ENCODE results near the gene PALLD.
"Not testable (repeated sequence)": the region's sequence is repeated elsewhere in the genome, so short reads cannot be mapped to it uniquely, and the experiment has no call there.

PALLD gene

DNA sequence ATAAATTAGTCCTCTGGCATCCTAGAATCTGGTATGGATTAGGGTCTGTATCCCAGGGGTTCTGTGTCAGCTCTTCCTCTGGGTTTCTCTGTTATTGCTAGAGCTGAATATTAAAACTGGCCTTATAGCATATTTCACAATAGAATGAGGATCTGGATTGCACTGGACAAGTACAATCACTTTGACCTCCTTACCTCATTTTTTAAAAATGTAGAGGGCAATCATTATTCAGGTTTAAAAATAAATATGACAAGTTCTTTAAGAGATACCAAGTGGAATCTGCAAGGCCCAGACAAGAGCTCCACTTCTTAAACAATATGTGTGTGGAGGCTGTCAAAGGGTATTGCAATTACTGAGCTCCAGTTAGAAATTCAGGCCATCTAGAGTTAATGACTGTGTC lies 1.4 kb downstream of the PALLD start:
- DNase-seq: no peak

DNA sequence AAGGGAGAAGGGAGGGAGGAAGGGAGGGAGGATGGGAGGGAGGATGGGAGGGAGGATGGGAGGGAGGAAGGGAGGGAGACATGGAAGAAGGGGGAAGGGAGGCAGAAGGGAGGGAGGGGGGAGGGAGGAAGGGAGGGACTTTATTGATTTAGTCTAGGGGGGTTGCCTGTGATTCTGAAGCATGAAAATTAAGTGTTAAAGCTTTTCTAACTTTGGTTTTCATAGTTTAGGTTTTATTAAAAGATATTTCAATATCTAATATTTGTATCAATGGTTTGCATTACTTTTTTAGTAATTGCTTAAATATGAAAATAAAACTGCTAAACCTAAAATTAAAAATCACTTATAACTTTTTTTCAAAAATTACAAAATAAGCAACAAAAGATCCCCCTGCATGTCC lies 2.4 kb downstream of the PALLD start:
- DNase-seq: no peak

DNA sequence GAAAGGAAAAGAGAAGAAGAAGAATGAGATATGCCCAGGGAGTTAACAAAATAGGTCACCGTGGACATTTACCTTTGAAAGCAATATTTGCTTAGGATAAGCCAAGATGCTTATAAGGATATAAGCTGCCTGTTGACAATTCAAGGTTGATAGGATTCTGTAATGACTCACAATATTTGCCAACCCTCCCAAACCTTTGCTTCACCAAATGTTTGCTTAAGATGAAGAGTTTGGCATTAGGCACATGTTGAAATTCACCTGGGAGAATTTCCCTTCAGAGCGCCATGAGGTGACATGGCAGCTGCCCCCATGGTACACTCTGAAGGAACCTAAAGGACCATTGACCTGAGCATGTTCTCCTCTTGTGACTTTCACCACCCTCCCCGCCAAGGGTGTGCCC lies 4.6 kb downstream of the PALLD start:
- no peak for DNase-seq

DNA sequence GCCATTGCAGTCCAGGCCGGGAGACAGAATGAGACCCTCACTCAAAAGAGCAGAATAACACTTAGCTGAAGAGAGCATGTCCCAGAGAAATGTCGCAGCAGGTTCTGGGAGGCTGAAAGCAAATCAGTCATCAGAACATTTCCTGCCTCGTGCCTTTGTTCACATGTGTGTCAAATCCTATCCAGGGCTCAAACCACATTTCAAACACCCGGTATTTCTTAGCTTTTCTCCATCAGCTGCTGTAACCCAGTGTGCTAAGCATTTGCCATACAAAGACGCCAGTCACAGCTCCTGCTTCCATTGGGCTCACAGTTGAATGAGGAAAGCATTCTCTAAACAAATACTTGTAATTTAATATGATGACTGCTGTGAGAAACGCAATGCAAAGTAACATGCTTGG lies 6.0 kb downstream of the PALLD start:
- DNase-seq: no peak

DNA sequence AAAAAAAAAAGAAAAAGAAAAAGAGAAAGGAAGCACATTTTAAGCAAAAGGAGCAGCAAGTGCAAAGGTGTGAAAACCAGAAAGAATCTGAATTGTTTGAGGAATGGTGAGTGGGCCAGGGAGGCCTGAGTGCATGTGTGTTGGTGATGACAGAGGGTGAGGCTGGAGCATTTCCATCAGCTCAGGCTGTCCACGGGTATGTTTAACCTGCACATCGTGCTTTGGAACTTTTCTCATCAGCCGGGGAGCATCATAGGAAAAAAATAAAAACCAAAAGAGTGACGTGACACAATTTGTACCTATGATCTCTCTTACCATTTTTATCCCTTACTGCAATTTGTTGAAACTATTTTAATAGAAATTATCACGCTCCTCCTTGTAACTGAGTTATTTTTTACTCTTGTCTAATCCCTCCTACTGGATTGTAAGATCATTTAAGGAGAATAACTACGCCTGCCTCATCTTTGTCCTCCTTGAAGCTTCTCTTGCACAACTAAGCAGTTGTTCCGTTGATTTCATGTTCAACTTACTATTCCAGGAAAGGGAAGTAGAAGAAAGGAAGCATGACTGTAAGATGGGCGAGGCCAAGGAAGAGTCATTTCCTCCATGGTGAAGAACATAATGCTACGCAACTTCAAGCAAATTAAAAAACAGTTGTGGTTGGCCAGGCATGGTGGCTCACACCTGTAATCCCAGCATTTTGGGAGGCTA lies 7.0 kb downstream of the PALLD start:
- DNase-seq: no peak

DNA sequence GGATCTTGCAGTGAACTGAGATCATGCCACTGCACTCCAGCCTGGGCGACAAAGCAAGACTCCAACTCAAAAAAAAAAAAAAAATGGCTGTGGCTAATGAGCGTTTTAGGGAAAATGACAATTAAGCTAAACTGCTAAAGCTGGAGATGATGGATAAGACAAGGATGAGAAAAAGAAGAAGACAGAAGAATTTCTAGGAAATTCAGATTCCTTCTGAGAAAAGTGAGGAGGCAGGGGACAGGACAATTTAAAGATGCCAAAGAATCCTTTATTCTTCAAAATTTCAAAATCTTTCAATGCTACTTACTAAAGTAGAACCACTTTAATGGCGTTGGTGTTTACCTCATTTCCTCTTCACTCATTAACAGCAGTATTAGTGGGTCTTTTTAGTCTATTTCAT lies 7.7 kb downstream of the PALLD start:
- no peak for DNase-seq

DNA sequence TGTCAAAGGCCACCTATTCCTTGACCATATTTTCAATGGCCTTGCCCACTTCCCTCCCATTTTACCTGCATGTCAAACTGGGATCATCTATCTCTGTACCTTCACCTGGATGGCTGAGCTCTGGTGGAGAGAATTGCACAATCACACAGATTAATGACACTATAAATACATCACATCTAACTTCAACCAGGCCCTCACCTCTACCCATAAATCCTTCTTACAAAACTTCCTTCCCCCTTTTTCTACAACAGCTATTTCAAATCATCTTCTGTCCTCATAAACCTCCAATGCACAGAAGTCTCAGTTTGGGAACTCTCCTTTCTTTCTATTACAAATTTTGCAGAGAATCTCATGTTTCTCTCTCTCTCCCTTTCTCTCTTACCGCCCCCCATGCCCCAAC lies 9.2 kb downstream of the PALLD start:
- DNase-seq: no peak

DNA sequence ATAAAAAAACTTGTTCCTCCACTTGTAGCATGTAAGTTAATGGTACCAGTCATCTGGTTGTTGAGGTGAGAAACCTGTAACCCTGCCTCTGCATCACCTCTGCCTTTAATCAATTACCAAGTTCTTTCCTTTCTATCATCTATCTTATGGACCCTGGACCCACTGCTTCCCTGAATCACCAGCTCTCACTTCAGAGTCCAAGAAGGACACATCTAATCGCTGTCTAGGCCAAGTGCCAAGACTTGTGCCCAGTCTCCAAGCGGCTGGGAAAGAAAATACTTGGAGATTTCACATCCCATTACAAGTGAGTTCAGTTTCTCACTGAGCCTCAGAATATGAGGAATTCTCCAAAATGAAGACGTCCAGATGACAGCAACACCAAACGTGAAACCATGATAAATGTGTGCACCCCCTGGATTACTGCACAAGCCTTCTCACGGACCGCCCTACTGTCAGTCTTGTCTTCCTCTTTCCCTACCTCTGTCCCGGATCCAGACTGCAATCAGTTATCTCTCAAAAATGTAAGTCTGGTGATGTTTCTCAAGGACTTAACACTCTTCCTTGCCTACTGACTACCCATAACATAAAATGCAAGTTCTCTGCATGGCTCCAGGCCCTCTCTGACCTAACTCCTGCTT lies 10.4 kb downstream of the PALLD start:
- no peak for DNase-seq

DNA sequence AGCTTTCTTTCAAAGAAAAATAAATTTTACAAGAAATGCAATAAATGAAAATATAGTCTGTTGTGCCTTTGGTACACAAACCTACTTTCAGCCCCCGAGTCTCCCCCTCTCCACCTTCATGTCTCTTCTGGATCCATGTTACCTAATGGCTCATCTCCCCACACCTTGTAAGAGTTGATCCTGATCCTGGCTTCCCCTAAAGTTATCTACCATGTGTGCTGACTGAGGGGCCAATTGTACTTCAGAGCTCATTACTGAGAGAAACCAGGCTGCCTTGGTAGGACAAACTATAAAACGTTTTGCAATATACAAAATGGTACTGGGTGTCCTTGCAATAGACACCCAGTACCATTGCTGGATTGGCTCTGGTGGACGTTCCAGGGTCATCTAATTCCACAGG lies 11.8 kb downstream of the PALLD start:
- DNase-seq: no peak

DNA sequence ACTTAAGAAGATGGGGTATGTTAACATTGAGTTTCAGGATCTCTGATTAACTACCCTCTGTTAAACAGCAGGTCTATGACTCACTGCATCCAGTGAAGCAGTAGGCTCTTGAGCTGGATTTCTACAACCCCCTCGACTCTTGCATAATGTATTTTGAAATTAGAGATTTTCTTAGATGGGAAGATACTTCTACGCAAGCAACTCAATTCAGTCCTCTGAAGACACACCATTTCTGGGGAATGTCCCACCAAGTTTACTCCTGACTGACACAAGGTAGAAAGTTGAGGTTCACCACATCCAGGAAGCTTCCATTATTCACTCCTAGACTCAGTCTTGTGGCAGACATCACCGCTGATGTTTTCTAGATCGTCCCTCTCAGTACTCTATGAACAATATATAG lies 12.9 kb downstream of the PALLD start:
- peak; percentile 78 for DNase-seq

DNA sequence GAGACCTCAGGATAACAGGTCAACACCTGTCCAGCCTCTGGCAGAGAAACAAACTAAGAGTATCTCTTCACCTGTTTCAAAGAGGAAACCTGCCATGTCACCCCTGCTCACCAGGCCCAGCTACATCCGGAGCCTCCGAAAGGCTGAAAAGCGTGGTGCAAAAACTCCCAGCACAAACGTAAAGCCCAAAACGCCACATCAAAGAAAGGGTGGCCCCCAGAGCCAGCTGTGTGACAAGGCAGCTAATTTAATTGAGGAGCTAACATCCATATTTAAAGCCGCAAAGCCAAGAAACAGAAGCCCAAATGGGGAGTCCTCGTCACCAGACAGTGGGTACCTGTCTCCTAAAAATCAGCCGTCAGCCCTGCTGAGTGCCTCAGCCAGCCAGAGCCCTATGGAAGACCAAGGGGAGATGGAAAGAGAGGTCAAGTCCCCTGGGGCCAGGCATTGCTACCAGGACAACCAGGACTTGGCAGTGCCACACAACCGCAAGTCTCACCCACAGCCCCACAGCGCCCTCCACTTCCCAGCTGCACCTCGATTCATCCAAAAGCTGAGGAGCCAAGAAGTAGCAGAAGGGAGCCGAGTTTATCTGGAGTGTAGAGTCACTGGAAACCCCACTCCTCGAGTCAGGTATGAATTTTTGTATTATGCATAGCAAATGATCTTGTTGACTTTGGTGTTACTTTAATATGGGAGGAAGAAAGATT lies 15.1 kb downstream of the PALLD start:
- peak; percentile 54 for DNase-seq

DNA sequence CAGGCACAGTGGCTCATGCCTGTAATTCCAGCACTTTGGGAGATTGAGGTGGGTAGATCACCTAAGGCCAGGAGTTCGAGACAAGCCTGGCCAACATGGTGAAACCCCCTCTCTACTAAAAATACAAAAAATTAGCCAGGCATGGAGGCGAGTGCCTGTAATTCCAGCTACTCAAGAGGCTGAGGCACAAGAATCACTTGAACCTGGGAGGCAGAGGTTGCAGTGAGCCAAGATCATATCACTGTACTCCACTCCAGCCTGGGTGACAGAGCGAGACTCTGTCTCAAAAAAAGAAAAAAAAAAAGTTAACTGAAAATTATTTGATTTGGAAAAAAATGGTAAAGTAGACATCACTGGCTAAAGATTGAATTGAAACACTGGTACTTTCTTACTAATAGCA lies 17.0 kb downstream of the PALLD start:
- DNase-seq: not testable (repeated sequence)

DNA sequence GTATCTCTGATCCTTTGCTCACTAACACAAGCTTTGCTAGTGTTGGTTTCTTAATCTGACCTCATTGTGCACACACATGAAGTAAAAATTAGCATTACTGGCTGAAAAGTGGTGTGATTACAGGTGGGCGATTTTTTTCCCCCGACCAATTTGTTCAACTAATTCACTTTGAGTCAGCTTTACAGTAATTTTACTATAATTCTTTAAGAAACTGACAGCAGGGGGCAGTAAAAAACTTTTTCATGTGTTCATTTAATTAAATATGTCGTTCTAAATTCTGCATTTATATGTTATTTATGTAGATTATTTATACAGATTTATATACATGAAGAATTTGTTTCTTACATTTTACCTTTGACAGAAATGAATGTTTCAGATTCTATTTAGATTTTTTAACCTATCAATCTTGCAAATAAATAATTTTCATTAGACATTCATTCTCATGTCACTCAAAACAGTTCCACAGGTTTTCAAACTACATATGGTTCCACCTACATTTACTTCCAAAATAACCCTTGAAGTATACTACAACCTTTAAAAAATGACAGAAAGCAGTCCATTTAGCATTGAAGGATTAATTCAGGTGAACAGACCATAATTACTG lies 17.5 kb downstream of the PALLD start:
- peak; percentile 40 for DNase-seq

DNA sequence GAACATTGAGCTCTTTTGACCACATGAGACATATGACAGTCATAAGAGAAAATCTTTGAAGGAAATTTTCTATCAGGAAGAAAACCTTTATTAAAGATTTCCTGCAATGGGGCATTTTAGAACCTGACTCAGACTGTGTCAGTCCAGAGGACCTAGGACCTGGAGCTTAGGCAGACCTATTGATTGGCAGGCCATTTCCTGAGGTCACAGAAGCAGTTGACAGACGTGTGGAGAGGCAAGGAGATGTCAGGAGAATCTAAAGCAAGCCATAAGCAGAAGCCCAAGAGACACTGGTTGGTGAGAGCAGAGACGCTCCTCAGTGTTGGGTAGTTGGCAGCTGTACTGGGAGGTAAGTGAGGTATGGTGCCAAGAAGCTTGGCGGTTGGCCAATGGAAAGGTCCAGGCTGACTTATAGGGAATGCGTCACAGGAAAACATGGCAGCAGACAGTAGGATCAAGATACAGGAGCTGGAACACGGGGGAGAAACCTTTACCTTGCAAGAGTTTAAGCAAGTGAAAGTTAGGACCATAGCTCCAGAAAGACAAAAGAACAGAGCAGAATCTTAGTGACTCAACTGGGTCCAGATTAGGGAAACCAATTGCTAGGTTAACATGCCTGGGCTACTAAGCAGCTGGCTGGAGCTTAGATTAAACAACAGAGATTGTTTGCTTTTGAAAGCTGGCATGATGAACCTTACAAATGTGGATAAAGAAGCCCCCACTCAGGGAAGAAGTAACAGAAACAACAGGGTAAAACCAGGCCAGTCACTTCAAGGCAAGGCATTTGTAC lies 18.6 kb downstream of the PALLD start:
- no peak for DNase-seq

DNA sequence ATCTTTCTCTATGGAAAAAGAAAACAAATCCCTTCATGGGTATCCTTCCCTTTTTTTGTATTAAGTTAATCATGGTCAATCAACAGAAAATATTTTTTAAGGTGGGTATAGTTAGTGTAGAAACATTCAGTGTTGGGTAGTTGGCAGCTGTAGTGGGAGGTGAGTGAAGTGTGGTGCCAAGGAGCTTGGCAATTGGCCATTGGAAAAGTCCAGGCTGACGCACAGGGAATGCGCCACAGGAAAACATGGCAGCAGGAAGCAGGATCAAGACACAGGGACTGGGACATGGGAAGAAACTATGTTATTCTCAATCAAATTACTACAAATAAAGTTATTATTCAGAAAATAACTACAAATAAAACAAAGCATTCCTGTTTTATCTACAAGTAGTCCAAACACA lies 20.0 kb downstream of the PALLD start:
- DNase-seq: no peak

DNA sequence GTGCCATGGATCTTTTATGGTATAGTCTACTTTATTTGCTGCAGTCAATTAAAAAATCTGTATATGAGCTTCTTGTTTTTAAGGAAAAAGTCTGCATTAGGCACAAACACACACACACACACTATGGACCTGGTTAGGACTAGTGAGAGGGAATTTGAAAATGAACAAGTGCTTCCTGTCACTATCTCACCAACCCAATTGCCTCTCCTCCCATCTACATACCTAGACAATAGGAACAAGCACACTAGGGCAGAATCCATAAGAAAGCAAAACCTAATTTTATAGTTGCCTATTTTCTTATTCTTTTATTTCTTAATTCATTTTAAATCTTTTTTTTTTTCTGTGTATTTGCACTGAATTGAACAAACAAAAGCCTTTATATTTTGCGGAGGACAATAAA lies 22.7 kb downstream of the PALLD start:
- DNase-seq: no peak

DNA sequence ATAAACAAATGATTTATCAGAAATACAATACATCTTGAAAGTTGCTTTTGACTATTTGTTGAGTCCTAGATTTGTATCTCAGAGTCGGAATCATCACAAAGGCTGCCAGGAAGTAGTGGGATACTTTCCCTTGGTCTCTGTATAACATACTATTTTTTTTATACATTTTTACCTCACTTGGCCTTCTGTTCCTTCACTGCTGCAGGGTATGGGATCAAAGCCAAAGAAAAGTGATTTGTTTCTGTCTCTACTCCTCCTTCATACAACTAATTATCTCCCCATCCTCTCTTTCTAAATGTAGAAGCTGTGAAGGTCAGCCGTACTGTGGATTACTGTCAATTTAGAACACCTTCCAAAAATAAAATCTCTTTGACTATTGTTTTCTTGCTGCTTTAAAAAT lies 24.9 kb downstream of the PALLD start:
- DNase-seq: no peak

DNA sequence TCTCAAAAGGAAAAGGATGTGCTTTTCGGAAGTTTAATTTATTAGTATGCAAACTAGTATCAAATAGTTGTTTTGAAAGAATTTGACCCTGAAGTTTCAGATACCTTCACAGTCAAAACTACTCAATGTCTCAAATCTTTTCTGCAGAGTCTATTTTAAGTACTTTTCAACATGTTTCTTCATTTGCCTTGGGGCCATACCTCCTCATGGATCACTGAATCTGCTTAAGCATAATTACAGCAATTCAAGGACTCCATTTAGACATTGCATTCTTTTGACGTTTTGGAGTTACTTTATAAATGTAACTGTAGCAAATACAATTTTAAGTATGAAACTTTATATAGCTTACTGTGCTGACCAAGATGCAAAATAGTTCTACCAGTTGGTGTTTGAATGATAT lies 25.5 kb downstream of the PALLD start:
- no peak for DNase-seq

DNA sequence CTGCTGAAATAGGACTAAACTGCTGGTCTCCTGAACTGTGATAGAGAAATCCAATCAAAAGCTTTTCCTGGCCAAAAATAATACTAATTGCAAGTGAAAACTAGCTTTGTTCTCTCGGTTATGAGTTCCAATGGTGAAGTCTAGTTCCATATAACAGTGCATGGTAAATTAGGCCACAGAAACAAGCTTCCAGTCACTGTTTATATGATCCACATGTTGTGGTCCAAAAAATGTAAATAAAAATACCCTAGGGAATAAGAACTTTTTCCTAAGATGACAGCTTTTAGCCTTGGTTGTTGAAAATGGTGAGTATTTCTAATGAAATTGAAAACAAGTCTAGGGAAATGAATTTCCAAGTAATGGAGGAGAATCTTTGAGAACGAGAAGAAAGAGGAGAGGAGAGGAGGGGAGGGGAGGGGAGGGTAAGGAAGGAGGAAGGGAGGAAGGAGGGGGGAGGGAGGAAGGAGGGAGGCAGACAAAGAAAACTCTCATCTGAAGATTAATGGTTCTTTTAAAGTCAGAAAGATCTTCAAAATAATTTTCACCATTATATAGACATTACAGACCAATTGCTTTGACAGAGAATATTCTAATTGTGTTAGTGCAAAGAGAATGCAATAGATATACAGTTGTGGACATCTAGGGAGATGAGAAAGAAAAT lies 26.1 kb downstream of the PALLD start:
- DNase-seq: no peak

DNA sequence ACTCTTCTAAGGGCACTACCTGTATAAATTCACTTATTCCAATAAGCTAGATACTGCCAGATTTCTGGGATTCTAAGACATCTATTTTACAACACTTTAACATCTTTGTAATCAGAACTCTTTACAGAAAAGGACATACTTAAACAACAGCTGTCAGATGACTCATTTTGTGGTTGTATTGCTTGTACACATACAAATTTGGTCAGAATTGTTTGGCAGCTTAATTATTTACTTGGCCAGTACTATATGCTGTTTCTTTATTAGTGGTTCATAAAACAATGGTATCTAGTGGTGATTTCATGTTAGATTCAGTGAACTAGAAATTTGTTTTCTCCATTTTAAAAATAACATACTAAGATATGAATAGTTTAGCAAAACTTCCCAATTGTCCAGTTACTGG lies 27.2 kb downstream of the PALLD start:
- no peak for DNase-seq

DNA sequence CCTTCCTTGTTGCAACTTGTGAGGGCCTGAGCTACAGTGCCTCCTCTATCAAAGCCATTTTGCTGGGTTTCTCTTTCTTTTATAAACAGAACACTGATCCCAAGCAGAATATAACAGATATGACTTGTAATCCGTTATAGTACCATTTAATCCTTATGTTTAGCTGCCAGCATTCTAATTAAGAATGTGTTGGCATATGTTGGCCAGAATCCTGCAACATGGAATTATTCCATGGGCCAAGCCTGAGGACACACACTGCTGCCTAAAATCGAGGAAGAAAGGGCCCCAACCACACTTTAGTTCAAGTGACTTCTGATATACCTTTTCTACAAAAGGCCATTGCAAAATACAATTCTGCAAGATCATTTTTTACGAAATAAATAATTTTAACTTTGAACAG lies 28.0 kb downstream of the PALLD start:
- no peak for DNase-seq

DNA sequence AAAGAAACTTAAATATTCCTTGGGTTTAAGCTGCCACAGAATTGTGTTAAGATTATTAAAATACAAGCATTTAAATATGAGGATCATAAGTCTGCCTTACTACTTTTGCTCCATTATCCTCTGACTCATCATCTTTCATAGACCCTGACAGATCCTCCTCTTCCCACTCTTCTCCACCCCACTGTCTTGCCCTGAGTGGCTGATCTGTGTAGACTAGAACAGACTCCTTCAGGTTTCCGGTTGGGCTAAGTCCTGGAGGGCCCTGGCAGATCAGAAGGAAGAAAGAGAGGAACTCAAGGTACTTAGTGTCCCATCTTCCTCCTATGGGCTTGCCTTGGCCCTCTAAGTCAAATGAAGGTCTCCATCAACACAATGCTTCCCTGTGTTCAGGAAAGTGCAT lies 30.7 kb downstream of the PALLD start:
- DNase-seq: no peak

All from activated CD4-positive, alpha-beta T cell treated with anti-CD3 and anti-CD28 coated beads, Interleukin-10, Interleukin-2, amounts not matched to agents 100 ng/mL and 50 ng/mL, durations not matched to agents 16 hours and 8 hours (primary cell).